ENCODE data around the gene PUSL1.

Gene PUSL1

GRCh38 chr1:1278620-1279019 is 29.8 kb upstream of the PUSL1 start:
- no peak for DNase-seq

- no peak for DNase-seq
Measured at GRCh38 chr1:1279028-1279427, 29.4 kb upstream of the PUSL1 start.

- no peak for DNase-seq
Measured at GRCh38 chr1:1280782-1281481, 27.5 kb upstream of the PUSL1 start.

GRCh38 chr1:1281533-1282321 is 26.7 kb upstream of the PUSL1 start:
- DNase-seq, result no peak

- no peak for DNase-seq
Measured at GRCh38 chr1:1282998-1283397, 25.4 kb upstream of the PUSL1 start.

GRCh38 chr1:1283821-1284220 is 24.6 kb upstream of the PUSL1 start:
- DNase-seq, result no peak

- DNase-seq, result no peak
Measured at GRCh38 chr1:1284221-1285101, 23.9 kb upstream of the PUSL1 start.

GRCh38 chr1:1285102-1285571 is 23.3 kb upstream of the PUSL1 start:
- DNase-seq, result no peak

GRCh38 chr1:1285611-1286311 is 22.6 kb upstream of the PUSL1 start:
- peak; percentile 41 for DNase-seq

GRCh38 chr1:1286313-1287261 is 21.8 kb upstream of the PUSL1 start:
- DNase-seq, result no peak

- DNase-seq, result no peak
Measured at GRCh38 chr1:1287288-1288110, 20.9 kb upstream of the PUSL1 start.

GRCh38 chr1:1290238-1290731 is 18.1 kb upstream of the PUSL1 start:
- no peak for DNase-seq

- peak; percentile 59 for DNase-seq
Measured at GRCh38 chr1:1291023-1291528, 17.3 kb upstream of the PUSL1 start.

GRCh38 chr1:1291548-1292441 is 16.6 kb upstream of the PUSL1 start:
- DNase-seq, result peak; percentile 72

GRCh38 chr1:1292442-1292779 is 16.0 kb upstream of the PUSL1 start:
- DNase-seq, result no peak

GRCh38 chr1:1292851-1293250 is 15.5 kb upstream of the PUSL1 start:
- no peak for DNase-seq

- no peak for DNase-seq
Measured at GRCh38 chr1:1293263-1294249, 14.8 kb upstream of the PUSL1 start.
